ENCODE results near the gene PDE6D.

Gene PDE6D

DNA sequence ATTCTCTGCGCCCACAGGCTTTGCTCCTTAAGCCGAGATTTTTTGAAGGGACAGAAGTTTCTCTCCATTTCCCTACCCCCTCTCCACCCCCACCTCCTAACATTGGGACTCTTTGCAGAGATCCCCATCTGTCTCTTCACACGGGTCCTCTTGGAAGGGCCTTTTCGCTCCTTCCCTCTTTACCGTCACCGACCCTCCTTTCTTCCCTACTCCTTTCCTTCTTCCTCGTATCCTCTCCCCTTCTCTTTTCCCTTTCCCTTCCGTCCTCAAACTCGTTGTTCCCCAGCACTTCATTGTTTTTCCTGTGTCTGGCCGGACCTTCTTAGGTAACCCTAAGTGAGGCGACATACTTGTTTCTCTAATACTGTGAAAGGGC, 5.8 kb upstream of the PDE6D start:
- in situ Hi-C loops (cut with MboI; ENCODE audit: low pct_unique_long_range_greater_than_20kb, low sequenced_read_pairs, unreplicated experiment): no loop called here
- DNase-seq (ENCODE audit: low spot score): no peak
- TF ChIP-seq, protein P1, sequence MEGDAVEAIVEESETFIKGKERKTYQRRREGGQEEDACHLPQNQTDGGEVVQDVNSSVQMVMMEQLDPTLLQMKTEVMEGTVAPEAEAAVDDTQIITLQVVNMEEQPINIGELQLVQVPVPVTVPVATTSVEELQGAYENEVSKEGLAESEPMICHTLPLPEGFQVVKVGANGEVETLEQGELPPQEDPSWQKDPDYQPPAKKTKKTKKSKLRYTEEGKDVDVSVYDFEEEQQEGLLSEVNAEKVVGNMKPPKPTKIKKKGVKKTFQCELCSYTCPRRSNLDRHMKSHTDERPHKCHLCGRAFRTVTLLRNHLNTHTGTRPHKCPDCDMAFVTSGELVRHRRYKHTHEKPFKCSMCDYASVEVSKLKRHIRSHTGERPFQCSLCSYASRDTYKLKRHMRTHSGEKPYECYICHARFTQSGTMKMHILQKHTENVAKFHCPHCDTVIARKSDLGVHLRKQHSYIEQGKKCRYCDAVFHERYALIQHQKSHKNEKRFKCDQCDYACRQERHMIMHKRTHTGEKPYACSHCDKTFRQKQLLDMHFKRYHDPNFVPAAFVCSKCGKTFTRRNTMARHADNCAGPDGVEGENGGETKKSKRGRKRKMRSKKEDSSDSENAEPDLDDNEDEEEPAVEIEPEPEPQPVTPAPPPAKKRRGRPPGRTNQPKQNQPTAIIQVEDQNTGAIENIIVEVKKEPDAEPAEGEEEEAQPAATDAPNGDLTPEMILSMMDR (IDR thresholded peaks at IDR 0.05; ENCODE audit: extremely low read depth, insufficient read depth, missing control alignments): no peak

DNA sequence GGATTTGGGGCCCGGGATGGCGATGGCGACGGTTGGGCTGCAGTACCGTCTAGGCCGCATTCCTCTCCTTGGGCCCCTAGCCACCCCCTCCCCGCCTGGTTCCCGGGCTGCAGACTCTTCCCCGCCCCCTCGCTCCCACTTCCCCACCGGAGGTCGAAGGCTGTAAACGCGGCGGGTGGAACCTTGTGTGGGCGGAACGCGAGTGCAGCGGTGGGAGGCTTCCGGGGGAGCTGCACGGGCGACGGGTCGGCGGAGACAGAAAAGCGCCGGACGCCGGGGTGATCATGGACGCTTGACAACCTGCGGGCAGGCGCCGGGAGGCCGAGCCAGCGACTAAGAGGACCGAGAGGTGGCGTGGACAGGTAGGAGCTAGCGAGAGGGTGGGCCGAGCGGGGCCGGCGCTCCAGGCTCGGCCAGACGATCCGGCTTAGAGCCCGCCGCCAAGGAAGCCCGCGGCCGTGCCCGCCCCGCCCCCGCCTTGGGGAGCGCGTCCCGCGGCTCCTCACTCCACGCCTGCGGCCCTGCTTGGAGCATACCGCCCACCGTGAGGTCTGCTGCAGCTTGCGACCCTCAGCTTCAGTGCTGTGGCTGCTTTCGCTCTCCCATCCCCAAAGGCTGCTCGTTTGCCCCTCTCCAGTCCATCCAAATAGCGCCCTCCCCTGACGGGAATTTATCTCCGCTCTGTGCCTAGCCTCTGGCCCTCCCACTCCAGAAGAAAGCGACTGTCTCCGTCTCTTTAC, 5.3 kb upstream of the PDE6D start, which contains the start of gene COPS7B:
Gene COPS7B, plus strand, starts transcription at position 269 of the 740 bp plus-strand sequence. CDS start 2,126 bp downstream, outside the sequence.
- TF ChIP-seq, protein P1 (IDR thresholded peaks at IDR 0.05; ENCODE audit: extremely low read depth, insufficient read depth, missing control alignments): peak; percentile 61
- DNase-seq (ENCODE audit: low spot score): peak; percentile 86
- in situ Hi-C loops (cut with MboI; ENCODE audit: low pct_unique_long_range_greater_than_20kb, low sequenced_read_pairs, unreplicated experiment): no loop called here

DNA sequence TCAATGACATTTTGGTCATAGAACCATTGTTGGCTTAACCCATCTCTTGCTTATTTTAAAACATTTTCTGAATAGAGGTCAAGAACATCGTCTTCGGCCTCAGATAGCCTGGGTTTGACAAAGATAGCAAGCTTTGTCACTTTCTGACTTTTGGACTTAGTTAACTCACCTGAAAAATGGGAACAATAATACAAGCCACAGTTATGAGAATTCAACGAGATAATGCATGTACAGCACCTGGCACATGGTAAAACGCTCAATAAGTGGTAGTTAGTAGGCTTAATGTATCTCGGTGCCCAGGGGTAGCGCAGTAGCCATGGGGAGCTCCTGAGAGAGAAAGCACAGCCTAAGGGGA, 4.7 kb upstream of the PDE6D start:
- no peak for DNase-seq (ENCODE audit: low spot score)
- in situ Hi-C loops (cut with MboI; ENCODE audit: low pct_unique_long_range_greater_than_20kb, low sequenced_read_pairs, unreplicated experiment): no loop called here
- TF ChIP-seq, protein P1 (IDR thresholded peaks at IDR 0.05; ENCODE audit: extremely low read depth, insufficient read depth, missing control alignments): no peak

GRCh38 chr2:231785413-231785812, 4.3 kb upstream of the PDE6D start:
- in situ Hi-C loops (cut with MboI; ENCODE audit: low pct_unique_long_range_greater_than_20kb, low sequenced_read_pairs, unreplicated experiment): no loop called here
- DNase-seq (ENCODE audit: low spot score): no peak
- TF ChIP-seq, protein P1 (IDR thresholded peaks at IDR 0.05; ENCODE audit: extremely low read depth, insufficient read depth, missing control alignments): no peak

DNA sequence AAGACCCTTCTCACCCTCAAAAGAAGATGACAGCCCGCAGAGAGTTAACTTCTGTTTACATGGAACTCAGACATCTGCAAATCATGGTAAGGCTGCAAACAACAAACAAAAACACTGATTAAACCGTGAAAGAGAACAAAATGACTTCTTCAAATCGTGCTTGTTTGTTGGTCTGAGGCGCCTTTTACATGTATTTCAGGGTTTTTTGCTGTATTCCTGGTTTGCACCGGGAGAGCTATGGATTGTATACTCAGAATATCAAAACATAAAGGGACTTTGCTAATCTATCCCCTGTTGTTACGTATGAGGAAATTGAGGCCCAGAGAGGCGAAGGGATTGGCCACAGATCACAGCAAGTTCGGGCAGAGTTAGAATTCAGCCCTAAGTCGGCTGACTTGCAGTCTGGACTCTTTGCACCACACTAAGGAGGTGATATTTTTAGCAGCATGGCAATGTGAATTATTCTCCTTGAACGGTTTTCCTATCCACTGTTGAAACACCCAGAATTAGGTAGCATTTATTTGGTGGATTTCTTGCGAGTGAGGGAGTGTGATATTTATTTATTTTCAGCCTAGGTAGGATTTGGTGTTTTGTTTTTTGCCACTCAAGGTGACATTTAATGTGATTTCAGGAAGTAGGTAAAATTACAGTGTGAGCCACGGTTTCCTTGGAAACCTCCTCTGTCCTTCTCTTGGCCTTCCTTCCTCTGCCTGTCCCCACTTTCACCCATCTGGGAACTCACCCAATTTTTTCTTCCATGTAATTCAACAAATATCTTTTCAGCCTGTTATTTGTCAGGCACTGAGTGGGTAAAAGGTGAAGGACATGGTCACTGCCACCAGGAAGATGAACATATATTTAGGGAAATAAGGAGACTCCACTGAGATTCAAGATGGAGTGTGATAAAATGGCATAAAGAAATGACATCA, 980 bp upstream of the PDE6D start:
- in situ Hi-C loops (cut with MboI; ENCODE audit: low pct_unique_long_range_greater_than_20kb, low sequenced_read_pairs, unreplicated experiment): no loop called here
- TF ChIP-seq, protein P1 (IDR thresholded peaks at IDR 0.05; ENCODE audit: extremely low read depth, insufficient read depth, missing control alignments): no peak
- DNase-seq (ENCODE audit: low spot score): no peak

- no peak for DNase-seq (ENCODE audit: low spot score)
- in situ Hi-C loops (cut with MboI; ENCODE audit: low pct_unique_long_range_greater_than_20kb, low sequenced_read_pairs, unreplicated experiment): no loop called here
- TF ChIP-seq, protein P1 (IDR thresholded peaks at IDR 0.05; ENCODE audit: extremely low read depth, insufficient read depth, missing control alignments): no peak
Observed at GRCh38 chr2:231780123-231780908, 766 bp downstream of the PDE6D start.
